Common myeloid progenitor, CD34-positive (primary cell): ENCODE measurements around the gene THAP7.

Source experiments
- CTCF ChIA-PET: fragments of 350-600 bp; sonication (Branson Sonifier 250); formaldehyde crosslinking; loops from one replicate; lab custom pipeline; 2021; ENCODE audit warnings: antibody characterized with exemption; lab: Charles Lee
- POLR2A ChIA-PET: fragments of 350-600 bp; sonication (Branson Sonifier 250); formaldehyde crosslinking; loops from one replicate; lab custom pipeline; 2021; ENCODE audit warnings: antibody characterized with exemption; lab: Charles Lee
- DNase-seq, 3 donors: peaks; one replicate each; pipeline versions ENCODE4 v3.0.0 to v3.0.0-alpha.2; 2013
- H3K27ac ChIP-seq, 2 experiments: 1 replicate in 1 of 2; 2 replicates in 1 of 2; pipeline ENCODE4 v1.7.0; 2013; ENCODE audit warnings: inconsistent platforms in 2 of 2, low read length in 2 of 2, mild to moderate bottlenecking in 2 of 2, low read depth in 1 of 2, moderate library complexity in 1 of 2; ENCODE audit not compliant: severe bottlenecking in 2 of 2, insufficient read depth in 1 of 2, poor library complexity in 1 of 2
- H3K27me3 ChIP-seq, 5 experiments: replicated peaks in 2 of 5; 1 replicate in 3 of 5; 2 replicates in 2 of 5; pipeline versions ENCODE4 v1.6.1 to v1.7.0; 2013; ENCODE audit warnings: low read length in 4 of 5, mild to moderate bottlenecking in 2 of 5, moderate library complexity in 2 of 5, inconsistent platforms in 1 of 5; ENCODE audit not compliant: insufficient read depth in 5 of 5, control insufficient read depth in 4 of 5
- H3K36me3 ChIP-seq, 4 experiments: 1 replicate in 2 of 4; 2 replicates in 2 of 4; pipeline versions ENCODE4 v1.6.1 to v1.7.0; 2013; ENCODE audit warnings: low read length in 3 of 4, control low read depth in 1 of 4, mild to moderate bottlenecking in 1 of 4; ENCODE audit not compliant: control insufficient read depth in 4 of 4, insufficient read depth in 4 of 4
- H3K4me1 ChIP-seq, 4 experiments: 1 replicate in 3 of 4; 2 replicates in 1 of 4; pipeline versions ENCODE4 v1.6.1 to v1.7.1; 2013; ENCODE audit warnings: low read length in 3 of 4, mild to moderate bottlenecking in 3 of 4, control low read depth in 1 of 4, inconsistent platforms in 1 of 4, moderate library complexity in 1 of 4; ENCODE audit not compliant: control insufficient read depth in 4 of 4, insufficient read depth in 4 of 4; ENCODE audit errors: control extremely low read depth in 1 of 4
- H3K4me3 ChIP-seq, 7 experiments: 1 replicate in 4 of 7; 2 replicates in 3 of 7; pipeline versions ENCODE4 v1.5.1 to v1.7.0; 2013; ENCODE audit warnings: mild to moderate bottlenecking in 7 of 7, low read length in 6 of 7, moderate library complexity in 6 of 7, inconsistent platforms in 2 of 7, low read depth in 2 of 7, control low read depth in 1 of 7; ENCODE audit not compliant: insufficient read depth in 4 of 7, control insufficient read depth in 1 of 7; ENCODE audit errors: extremely low read depth in 1 of 7
- H3K9me3 ChIP-seq, 5 experiments: 1 replicate in 4 of 5; 2 replicates in 1 of 5; pipeline versions ENCODE4 v1.6.1 to v1.7.1; 2013; ENCODE audit warnings: low read length in 4 of 5, mild to moderate bottlenecking in 2 of 5, inconsistent platforms in 1 of 5, low read depth in 1 of 5, moderate library complexity in 1 of 5; ENCODE audit not compliant: control insufficient read depth in 4 of 5, insufficient read depth in 2 of 5; ENCODE audit errors: control extremely low read depth in 1 of 5
- WGBS: methylation state at CpG from one replicate; pipeline ENCODE4 v1.1.5; 2013; ENCODE audit not compliant: insufficient coverage; 5-methylcytosine and 5-hydroxymethylcytosine counted together

THAP7 gene

GRCh38 chr22:21038405-21038804, 36.5 kb upstream of the THAP7 start:
- WGBS = 100% methylated on average over 1 of the region's 2 CpGs
- ChIA-PET POLR2A (no interaction called here), CTCF (interaction anchor here (1.1 to 2.3 kb wide), 2 partner anchors 9 to 17 kb away, joined by 4 to 8 read pairs; no protein-coding TSS in a partner anchor)
- no peaks in the 10 kb centered on the region for H3K9me3 ChIP-seq
- H3K27me3 ChIP-seq = peaks cover 0 to 9% (median 0%) of the 10 kb centered on the region in 5 experiments
- H3K36me3 ChIP-seq = no peaks in the 10 kb centered on the region
- no peak overlapping the region for H3K27ac ChIP-seq
- peaks cover 0 to 2% (median 0%) of the 10 kb centered on the region in 4 experiments for H3K4me1 ChIP-seq
- H3K4me3 ChIP-seq = no peak overlapping the region
- no peak for DNase-seq

GRCh38 chr22:21034989-21035388, 33.1 kb upstream of the THAP7 start:
- WGBS = 100% methylated on average over 1 of the region's 3 CpGs
- DNase-seq = no peak
- CTCF ChIA-PET = no interaction called here
- Histone ChIP-seq H3K27ac (no peak overlapping the region), H3K4me1 (peaks cover 0 to 8% (median 5%) of the 10 kb centered on the region in 4 experiments), H3K4me3 (no peak overlapping the region), H3K9me3 (no peaks in the 10 kb centered on the region), H3K36me3 (no peaks in the 10 kb centered on the region), H3K27me3 (peaks cover 0 to 27% (median 15%) of the 10 kb centered on the region in 5 experiments)
- POLR2A ChIA-PET = no interaction called here

- H3K4me1 ChIP-seq = peaks cover 0 to 8% (median 5%) of the 10 kb centered on the region in 4 experiments
- no peaks in the 10 kb centered on the region for H3K36me3 ChIP-seq
- no peak for DNase-seq
- no peaks in the 10 kb centered on the region for H3K9me3 ChIP-seq
- CTCF ChIA-PET = interaction anchor here (1.1 kb wide), 1 partner anchor 31 kb away, joined by 3 read pairs; no protein-coding TSS in a partner anchor
- peaks cover 0 to 27% (median 15%) of the 10 kb centered on the region in 5 experiments for H3K27me3 ChIP-seq
- no peak overlapping the region for H3K4me3 ChIP-seq
- POLR2A ChIA-PET = no interaction called here
- no peak overlapping the region for H3K27ac ChIP-seq
- 100% methylated on average over 2 of the region's 3 CpGs for WGBS
Measured at GRCh38 chr22:21033895-21034294, 32.0 kb upstream of the THAP7 start.

GRCh38 chr22:21032868-21033688, 31.2 kb upstream of the THAP7 start:
- Histone ChIP-seq H3K4me1 (peaks cover 0 to 8% (median 5%) of the 10 kb centered on the region in 4 experiments), H3K27ac (no peak overlapping the region), H3K27me3 (peaks cover 0 to 27% (median 15%) of the 10 kb centered on the region in 5 experiments), H3K4me3 (no peak overlapping the region), H3K36me3 (no peaks in the 10 kb centered on the region), H3K9me3 (no peaks in the 10 kb centered on the region)
- ChIA-PET CTCF (interaction anchor here (1.1 kb wide), 1 partner anchor 30 kb away, joined by 3 read pairs; no protein-coding TSS in a partner anchor), POLR2A (no interaction called here)
- WGBS = 94% methylated on average over 9 of the region's 12 CpGs
- no peak for DNase-seq

- ChIA-PET POLR2A (no interaction called here), CTCF (no interaction called here)
- 5% methylated on average over 52 of the region's 59 CpGs for WGBS
- H3K4me1 ChIP-seq = peaks cover 0 to 8% (median 5%) of the 10 kb centered on the region in 4 experiments
- peaks cover 0 to 27% (median 15%) of the 10 kb centered on the region in 5 experiments for H3K27me3 ChIP-seq
- peak in 2 of 3 donors; percentile 26 to 35 for DNase-seq
- H3K9me3 ChIP-seq = no peaks in the 10 kb centered on the region
- H3K36me3 ChIP-seq = no peaks in the 10 kb centered on the region
- H3K27ac ChIP-seq = no peak within 1 kb of the TSS
- H3K4me3 ChIP-seq = peak within 1 kb of the TSS in 5 of 7 experiments; percentile 19 to 67 (median 52)
Measured at GRCh38 chr22:21032037-21032867, 30.3 kb upstream of the THAP7 start, which contains the start of gene SLC7A4. SLC7A4 (minus strand) TSS chr22:21032561; CDS start chr22:21031812, 749 bp downstream.

GRCh38 chr22:21031545-21032036, 29.7 kb upstream of the THAP7 start:
- Histone ChIP-seq H3K4me3 (peak overlapping the region in 3 of 7 experiments; percentile 52 to 67 (median 58)), H3K9me3 (no peaks in the 10 kb centered on the region), H3K27ac (no peak overlapping the region), H3K36me3 (no peaks in the 10 kb centered on the region), H3K4me1 (peaks cover 0 to 8% (median 5%) of the 10 kb centered on the region in 4 experiments), H3K27me3 (peaks cover 0 to 27% (median 15%) of the 10 kb centered on the region in 5 experiments)
- 94% methylated on average over 18 of the region's 18 CpGs for WGBS
- no peak for DNase-seq
- POLR2A ChIA-PET = no interaction called here
- CTCF ChIA-PET = no interaction called here
